ENCODE results near the gene CTIF.
A peak's percentile ranks its signal among the peaks of the same experiment; 100 is the strongest.

Gene CTIF

GRCh38 chr18:48551100-48551499 is 12.3 kb downstream of the CTIF start:
- no peak for DNase-seq (ENCODE audit: low read depth)
- H3K4me3 ChIP-seq (ENCODE audit: low read length), result no peak overlapping the region
- TF ChIP-seq CTCF (IDR thresholded peaks at IDR 0.05; ENCODE audit: insufficient read depth, low read depth, low read length, missing control alignments), result no peak

- H3K4me3 ChIP-seq (ENCODE audit: low read length), result no peak overlapping the region
- DNase-seq (ENCODE audit: low read depth), result no peak
- no peak for TF ChIP-seq CTCF (IDR thresholded peaks at IDR 0.05; ENCODE audit: insufficient read depth, low read depth, low read length, missing control alignments)
Observed at GRCh38 chr18:48552130-48552529, 13.3 kb downstream of the CTIF start.

- no peak overlapping the region for H3K4me3 ChIP-seq (ENCODE audit: low read length)
- peak; percentile 75 for DNase-seq (ENCODE audit: low read depth)
- TF ChIP-seq CTCF (IDR thresholded peaks at IDR 0.05; ENCODE audit: insufficient read depth, low read depth, low read length, missing control alignments), result no peak
Observed at GRCh38 chr18:48553236-48553635, 14.4 kb downstream of the CTIF start.

GRCh38 chr18:48554610-48555400 is 16.0 kb downstream of the CTIF start:
- no peak overlapping the region for H3K4me3 ChIP-seq (ENCODE audit: low read length)
- no peak for DNase-seq (ENCODE audit: low read depth)
- no peak for TF ChIP-seq CTCF (IDR thresholded peaks at IDR 0.05; ENCODE audit: insufficient read depth, low read depth, low read length, missing control alignments)

- H3K4me3 ChIP-seq (ENCODE audit: low read length), result no peak overlapping the region
- TF ChIP-seq CTCF (IDR thresholded peaks at IDR 0.05; ENCODE audit: insufficient read depth, low read depth, low read length, missing control alignments), result no peak
- DNase-seq (ENCODE audit: low read depth), result no peak
Observed at GRCh38 chr18:48555465-48555995, 16.7 kb downstream of the CTIF start.

GRCh38 chr18:48557640-48558174 is 18.9 kb downstream of the CTIF start:
- TF ChIP-seq CTCF (IDR thresholded peaks at IDR 0.05; ENCODE audit: insufficient read depth, low read depth, low read length, missing control alignments), result no peak
- no peak for DNase-seq (ENCODE audit: low read depth)
- H3K4me3 ChIP-seq (ENCODE audit: low read length), result no peak overlapping the region
